ENCODE data around the gene CACNA1D. TPM values are rescaled to one million over a fixed set of nuclear protein-coding genes. Genes with fewer than 3 reads are reported as not detected.

CACNA1D gene
- total and polyA plus RNA-seq, 2 donors (not counting 1 experiment from before 2014, with no cell fraction given) = 0.17 to 0.37 TPM

DNA sequence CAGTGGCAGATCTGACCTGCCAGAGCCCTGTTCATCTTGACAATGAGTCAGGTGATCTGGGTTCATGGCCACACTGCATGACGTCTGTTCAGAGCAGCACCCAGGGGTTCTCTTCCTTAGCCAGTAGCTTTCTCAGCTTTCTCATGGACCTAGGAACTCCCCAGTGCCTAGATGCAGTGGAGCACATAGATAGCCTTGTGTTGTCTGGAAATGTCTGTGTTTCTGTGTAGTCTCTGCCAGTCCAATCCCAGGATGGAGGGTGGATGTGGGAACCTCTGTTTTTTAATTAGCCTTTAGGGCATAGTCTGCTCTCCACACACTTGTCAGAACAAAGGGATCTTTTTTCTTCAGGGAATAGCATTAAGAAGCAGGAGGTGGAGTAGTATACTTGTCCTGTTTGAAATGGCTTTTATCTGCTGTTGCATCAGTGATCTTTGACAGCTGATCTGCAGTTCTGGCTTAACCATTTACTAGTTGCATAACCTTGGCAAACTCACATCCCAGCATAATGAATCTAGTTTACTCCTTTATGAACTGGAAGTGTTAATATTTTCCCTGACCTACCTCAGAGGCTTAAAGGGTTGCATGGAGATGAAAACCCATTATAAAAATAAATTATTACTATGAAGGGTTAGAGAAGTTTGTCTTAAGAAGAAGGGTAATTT, 16.1 kb upstream of the CACNA1D start:
- Histone ChIP-seq H3K9me3 (ENCODE audit: control insufficient read depth, insufficient read depth, low read depth, low read length) (no peaks in the 10 kb centered on the region), H3K27me3 (ENCODE audit: control insufficient read depth, insufficient read depth, low read length) (no peaks in the 10 kb centered on the region), H2AFZ (ENCODE audit: low read length) (no peak overlapping the region), H3K9ac (ENCODE audit: insufficient read depth, low read length) (no peak overlapping the region), H3K4me2 (ENCODE audit: extremely low read depth, insufficient read depth, low read length) (no peak overlapping the region), H3K4me3 (replicated peaks in 1 of 4; ENCODE audit: control extremely low read depth in 1 of 4, insufficient read depth in 1 of 4, low read depth in 3 of 4, low read length in 4 of 4) (no peak overlapping the region), H3K36me3 (ENCODE audit: control insufficient read depth, insufficient read depth, low read length) (no peaks in the 10 kb centered on the region), H4K20me1 (ENCODE audit: control insufficient read depth, extremely low read depth, insufficient read depth, low read length) (no peaks in the 10 kb centered on the region), H3K27ac (ENCODE audit: insufficient read depth, low read length) (no peak overlapping the region), H3K79me2 (ENCODE audit: control insufficient read depth, insufficient read depth, low read length) (no peaks in the 10 kb centered on the region), H3K4me1 (ENCODE audit: control insufficient read depth, extremely low read depth, insufficient read depth, low read length) (no peaks in the 10 kb centered on the region)
- DNase-seq (ENCODE audit: low read depth in 2 of 2) = no peak
- TF ChIP-seq, protein P1, sequence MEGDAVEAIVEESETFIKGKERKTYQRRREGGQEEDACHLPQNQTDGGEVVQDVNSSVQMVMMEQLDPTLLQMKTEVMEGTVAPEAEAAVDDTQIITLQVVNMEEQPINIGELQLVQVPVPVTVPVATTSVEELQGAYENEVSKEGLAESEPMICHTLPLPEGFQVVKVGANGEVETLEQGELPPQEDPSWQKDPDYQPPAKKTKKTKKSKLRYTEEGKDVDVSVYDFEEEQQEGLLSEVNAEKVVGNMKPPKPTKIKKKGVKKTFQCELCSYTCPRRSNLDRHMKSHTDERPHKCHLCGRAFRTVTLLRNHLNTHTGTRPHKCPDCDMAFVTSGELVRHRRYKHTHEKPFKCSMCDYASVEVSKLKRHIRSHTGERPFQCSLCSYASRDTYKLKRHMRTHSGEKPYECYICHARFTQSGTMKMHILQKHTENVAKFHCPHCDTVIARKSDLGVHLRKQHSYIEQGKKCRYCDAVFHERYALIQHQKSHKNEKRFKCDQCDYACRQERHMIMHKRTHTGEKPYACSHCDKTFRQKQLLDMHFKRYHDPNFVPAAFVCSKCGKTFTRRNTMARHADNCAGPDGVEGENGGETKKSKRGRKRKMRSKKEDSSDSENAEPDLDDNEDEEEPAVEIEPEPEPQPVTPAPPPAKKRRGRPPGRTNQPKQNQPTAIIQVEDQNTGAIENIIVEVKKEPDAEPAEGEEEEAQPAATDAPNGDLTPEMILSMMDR (conservative IDR thresholded peaks at IDR 0.05 in 1 of 2, IDR thresholded peaks at IDR 0.05 in 1 of 2; ENCODE audit: low read depth in 1 of 2, low read length in 2 of 2) = no peak
- TF ChIP-seq EZH2 (IDR thresholded peaks at IDR 0.05; ENCODE audit: low read length, missing control alignments) = no peak

DNA sequence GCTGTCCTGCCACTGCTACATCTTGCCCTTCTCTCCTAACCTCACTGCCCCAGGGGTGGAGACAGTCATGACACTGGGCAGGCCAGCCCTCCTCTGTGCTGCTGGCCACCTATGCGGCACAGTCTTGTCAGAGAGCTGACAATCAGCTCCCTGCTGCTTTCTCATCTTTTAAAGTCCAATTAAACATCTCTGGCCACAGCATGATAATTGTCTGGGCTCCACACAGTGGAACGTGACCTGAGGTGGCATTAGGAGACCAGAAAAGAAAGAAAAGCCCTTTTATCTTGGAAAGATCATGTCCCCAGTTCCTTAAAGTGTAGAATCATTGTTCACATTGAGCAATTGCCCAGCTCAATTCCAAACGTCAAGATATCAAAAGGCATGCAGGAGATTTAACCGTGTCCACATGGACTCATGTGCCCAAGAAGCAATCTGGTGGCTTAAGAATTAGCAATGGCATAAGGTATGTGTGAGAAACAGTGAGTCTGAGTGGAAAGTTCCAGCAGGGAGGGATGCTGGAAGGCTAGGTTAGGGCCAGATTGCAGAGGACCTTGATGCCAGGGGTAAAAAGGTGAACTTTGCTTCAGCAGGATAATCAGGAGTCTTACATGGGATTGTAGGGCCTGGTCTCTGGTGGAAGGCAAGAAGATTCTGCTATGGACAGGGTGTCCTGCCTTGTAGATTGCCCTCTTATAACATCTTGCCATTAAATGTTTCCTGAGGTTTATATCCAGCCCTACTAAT, 15.3 kb upstream of the CACNA1D start:
- Histone ChIP-seq H4K20me1 (ENCODE audit: control insufficient read depth, extremely low read depth, insufficient read depth, low read length) (no peaks in the 10 kb centered on the region), H2AFZ (ENCODE audit: low read length) (no peak overlapping the region), H3K79me2 (ENCODE audit: control insufficient read depth, insufficient read depth, low read length) (no peaks in the 10 kb centered on the region), H3K9me3 (ENCODE audit: control insufficient read depth, insufficient read depth, low read depth, low read length) (no peaks in the 10 kb centered on the region), H3K4me2 (ENCODE audit: extremely low read depth, insufficient read depth, low read length) (no peak overlapping the region), H3K9ac (ENCODE audit: insufficient read depth, low read length) (no peak overlapping the region), H3K4me1 (ENCODE audit: control insufficient read depth, extremely low read depth, insufficient read depth, low read length) (no peaks in the 10 kb centered on the region), H3K36me3 (ENCODE audit: control insufficient read depth, insufficient read depth, low read length) (no peaks in the 10 kb centered on the region), H3K4me3 (replicated peaks in 1 of 4; ENCODE audit: control extremely low read depth in 1 of 4, insufficient read depth in 1 of 4, low read depth in 3 of 4, low read length in 4 of 4) (no peak overlapping the region), H3K27me3 (ENCODE audit: control insufficient read depth, insufficient read depth, low read length) (no peaks in the 10 kb centered on the region), H3K27ac (ENCODE audit: insufficient read depth, low read length) (no peak overlapping the region)
- TF ChIP-seq, protein P1 (conservative IDR thresholded peaks at IDR 0.05 in 1 of 2, IDR thresholded peaks at IDR 0.05 in 1 of 2; ENCODE audit: low read depth in 1 of 2, low read length in 2 of 2) = no peak
- no peak for TF ChIP-seq EZH2 (IDR thresholded peaks at IDR 0.05; ENCODE audit: low read length, missing control alignments)
- DNase-seq (ENCODE audit: low read depth in 2 of 2) = no peak

DNA sequence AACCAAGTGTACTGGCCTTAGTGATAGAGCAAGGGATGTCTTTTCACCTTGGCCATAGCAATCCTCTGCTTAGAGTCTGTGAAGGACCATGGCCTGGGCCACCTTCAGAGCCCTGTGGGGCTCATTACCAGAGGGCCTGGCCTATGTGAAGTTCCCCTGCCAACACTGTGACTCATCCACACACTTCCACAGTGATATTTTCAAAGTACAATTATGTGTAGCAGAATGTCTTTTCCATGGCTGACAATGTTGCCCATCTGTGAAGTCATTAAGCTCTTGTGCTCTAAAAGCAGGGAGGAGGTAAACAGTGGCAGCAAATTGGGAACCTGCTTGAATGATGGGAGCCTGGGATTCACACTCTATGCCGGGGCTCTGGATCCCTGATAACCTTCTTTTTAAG, 12.2 kb upstream of the CACNA1D start:
- H3K9ac ChIP-seq (ENCODE audit: insufficient read depth, low read length) = no peak overlapping the region
- TF ChIP-seq, protein P1 (conservative IDR thresholded peaks at IDR 0.05 in 1 of 2, IDR thresholded peaks at IDR 0.05 in 1 of 2; ENCODE audit: low read depth in 1 of 2, low read length in 2 of 2) = no peak
- no peak for TF ChIP-seq EZH2 (IDR thresholded peaks at IDR 0.05; ENCODE audit: low read length, missing control alignments)
- no peak overlapping the region for H3K4me3 ChIP-seq (replicated peaks in 1 of 4; ENCODE audit: control extremely low read depth in 1 of 4, insufficient read depth in 1 of 4, low read depth in 3 of 4, low read length in 4 of 4)
- no peaks in the 10 kb centered on the region for H4K20me1 ChIP-seq (ENCODE audit: control insufficient read depth, extremely low read depth, insufficient read depth, low read length)
- H3K79me2 ChIP-seq (ENCODE audit: control insufficient read depth, insufficient read depth, low read length) = no peaks in the 10 kb centered on the region
- DNase-seq (ENCODE audit: low read depth in 2 of 2) = no peak
- H3K36me3 ChIP-seq (ENCODE audit: control insufficient read depth, insufficient read depth, low read length) = no peaks in the 10 kb centered on the region
- no peaks in the 10 kb centered on the region for H3K9me3 ChIP-seq (ENCODE audit: control insufficient read depth, insufficient read depth, low read depth, low read length)
- no peaks in the 10 kb centered on the region for H3K4me1 ChIP-seq (ENCODE audit: control insufficient read depth, extremely low read depth, insufficient read depth, low read length)
- no peak overlapping the region for H3K27ac ChIP-seq (ENCODE audit: insufficient read depth, low read length)
- no peak overlapping the region for H3K4me2 ChIP-seq (ENCODE audit: extremely low read depth, insufficient read depth, low read length)
- no peak overlapping the region for H2AFZ ChIP-seq (ENCODE audit: low read length)
- H3K27me3 ChIP-seq (ENCODE audit: control insufficient read depth, insufficient read depth, low read length) = no peaks in the 10 kb centered on the region
